ENCODE data around the gene PGBD5. TPM values are rescaled to one million over a fixed set of nuclear protein-coding genes. Genes with fewer than 3 reads are reported as not detected.

PGBD5 gene
- total RNA-seq, 2 experiments from 2014 or later, result not detected

DNA sequence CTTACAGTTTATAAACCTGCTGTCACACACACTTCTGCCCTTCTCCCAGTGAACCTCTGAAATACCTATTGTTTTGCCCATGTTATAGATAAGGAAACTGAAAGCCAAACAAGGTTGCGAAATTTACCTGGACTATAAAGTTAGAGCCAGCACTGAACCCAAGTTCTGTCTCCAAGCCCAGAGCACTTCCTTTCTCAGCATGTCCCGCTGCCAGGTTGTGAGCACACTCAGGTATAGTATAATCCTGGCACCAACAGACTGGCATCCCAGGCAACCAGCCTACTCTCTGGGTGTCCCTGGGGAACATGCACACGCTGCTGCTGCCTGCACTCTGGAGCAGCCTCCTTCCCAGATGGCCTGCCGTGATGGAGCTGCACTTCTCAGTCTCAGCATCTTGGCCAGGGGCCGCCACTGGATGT is 45.1 kb downstream of the PGBD5 start:
- Mint-ChIP-seq H3K36me3 (peaks cover 4% of the 10 kb centered on the region), H3K27me3 (peaks cover 14% of the 10 kb centered on the region), H3K4me3 (no peak overlapping the region), H3K27ac (no peak overlapping the region), H3K9me3 (peaks cover 11% of the 10 kb centered on the region), H3K4me1 (no peaks in the 10 kb centered on the region)
- DNase-seq, result no peak

GRCh38 chr1:230379928-230380327 is 46.2 kb downstream of the PGBD5 start:
- H3K27me3 Mint-ChIP-seq, result peaks cover 14% of the 10 kb centered on the region
- peaks cover 11% of the 10 kb centered on the region for H3K9me3 Mint-ChIP-seq
- no peak for DNase-seq
- no peak overlapping the region for H3K27ac Mint-ChIP-seq
- peaks cover 4% of the 10 kb centered on the region for H3K36me3 Mint-ChIP-seq
- no peak overlapping the region for H3K4me3 Mint-ChIP-seq
- H3K4me1 Mint-ChIP-seq, result no peaks in the 10 kb centered on the region

DNA sequence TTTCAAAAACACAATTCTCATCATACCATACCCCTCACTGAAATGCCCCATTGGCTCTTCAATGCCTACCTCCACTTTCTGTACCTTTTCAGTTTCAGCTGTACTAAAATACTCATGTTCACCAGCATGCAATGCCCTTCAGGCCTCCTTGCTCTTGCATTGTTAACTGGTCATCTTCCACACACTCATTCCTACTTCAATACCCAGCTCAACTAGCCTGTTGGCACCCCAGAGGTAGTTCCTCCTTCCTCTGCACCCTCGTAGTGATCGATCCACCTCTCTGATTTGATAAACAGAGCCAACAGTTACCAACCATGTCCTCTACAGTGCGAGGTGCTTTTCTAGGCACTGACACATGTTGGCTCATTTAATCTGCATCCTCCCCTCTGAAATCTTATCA is 46.7 kb downstream of the PGBD5 start:
- no peak for DNase-seq
- no peak overlapping the region for H3K4me3 Mint-ChIP-seq
- H3K27ac Mint-ChIP-seq, result no peak overlapping the region
- no peaks in the 10 kb centered on the region for H3K4me1 Mint-ChIP-seq
- H3K36me3 Mint-ChIP-seq, result peaks cover 4% of the 10 kb centered on the region
- H3K9me3 Mint-ChIP-seq, result peaks cover 11% of the 10 kb centered on the region
- H3K27me3 Mint-ChIP-seq, result peaks cover 14% of the 10 kb centered on the region

DNA sequence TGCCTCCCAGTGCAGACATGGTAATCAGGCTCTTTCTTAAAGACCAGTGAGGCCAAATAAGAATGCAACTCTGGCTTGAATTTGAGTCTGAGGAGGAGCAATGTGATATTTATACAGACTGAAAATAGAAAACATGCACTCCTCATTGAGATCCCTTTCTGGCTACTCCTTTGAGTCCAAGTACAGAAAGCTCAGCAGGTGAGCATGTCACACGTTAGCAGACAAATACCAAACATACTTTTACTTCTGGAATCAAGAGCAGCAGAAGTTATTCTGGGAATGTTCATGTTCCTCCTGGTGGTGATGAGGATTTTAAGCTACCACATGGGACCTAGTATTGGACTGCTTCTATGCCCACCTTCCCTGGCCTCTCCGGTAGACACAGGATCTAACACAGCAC is 48.3 kb downstream of the PGBD5 start:
- H3K9me3 Mint-ChIP-seq, result peaks cover 11% of the 10 kb centered on the region
- H3K27ac Mint-ChIP-seq, result peak overlapping the region; percentile 10
- no peak for DNase-seq
- no peaks in the 10 kb centered on the region for H3K4me1 Mint-ChIP-seq
- H3K4me3 Mint-ChIP-seq, result no peak overlapping the region
- H3K27me3 Mint-ChIP-seq, result peaks cover 14% of the 10 kb centered on the region
- peaks cover 4% of the 10 kb centered on the region for H3K36me3 Mint-ChIP-seq

- no peak for DNase-seq
- no peaks in the 10 kb centered on the region for H3K4me1 Mint-ChIP-seq
- peaks cover 11% of the 10 kb centered on the region for H3K9me3 Mint-ChIP-seq
- H3K27ac Mint-ChIP-seq, result no peak overlapping the region
- no peak overlapping the region for H3K4me3 Mint-ChIP-seq
- peaks cover 4% of the 10 kb centered on the region for H3K36me3 Mint-ChIP-seq
- peaks cover 14% of the 10 kb centered on the region for H3K27me3 Mint-ChIP-seq
These were observed 48.8 kb downstream of the PGBD5 start for GRCh38 chr1:230377324-230377723.

DNA sequence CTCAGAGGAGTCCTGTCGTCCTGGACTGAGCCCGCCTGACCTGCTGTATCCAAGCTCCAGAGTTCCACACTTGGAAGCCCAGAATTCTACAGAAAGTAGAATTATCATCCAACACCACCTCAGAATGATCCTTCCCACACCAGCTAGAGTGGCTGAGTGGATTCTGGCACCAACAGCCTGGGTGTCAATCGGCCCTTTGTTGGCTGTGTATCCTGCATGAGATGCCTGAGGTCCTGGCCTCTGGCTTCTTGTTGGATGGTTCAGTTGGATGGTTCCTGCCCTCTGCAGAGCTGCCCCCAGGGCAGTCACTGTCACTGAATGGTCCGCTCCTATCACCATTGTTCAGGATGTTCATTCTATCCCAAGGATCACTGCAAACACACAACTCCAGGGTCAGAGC is 49.8 kb downstream of the PGBD5 start:
- DNase-seq, result no peak
- peaks cover 4% of the 10 kb centered on the region for H3K36me3 Mint-ChIP-seq
- no peak overlapping the region for H3K4me3 Mint-ChIP-seq
- peaks cover 11% of the 10 kb centered on the region for H3K9me3 Mint-ChIP-seq
- H3K27ac Mint-ChIP-seq, result no peak overlapping the region
- H3K4me1 Mint-ChIP-seq, result no peaks in the 10 kb centered on the region
- H3K27me3 Mint-ChIP-seq, result peaks cover 8% of the 10 kb centered on the region

GRCh38 chr1:230375780-230376179 is 50.4 kb downstream of the PGBD5 start:
- no peak overlapping the region for H3K4me3 Mint-ChIP-seq
- H3K4me1 Mint-ChIP-seq, result no peaks in the 10 kb centered on the region
- peaks cover 8% of the 10 kb centered on the region for H3K27me3 Mint-ChIP-seq
- peaks cover 11% of the 10 kb centered on the region for H3K9me3 Mint-ChIP-seq
- DNase-seq, result no peak
- no peak overlapping the region for H3K27ac Mint-ChIP-seq
- H3K36me3 Mint-ChIP-seq, result peaks cover 4% of the 10 kb centered on the region

DNA sequence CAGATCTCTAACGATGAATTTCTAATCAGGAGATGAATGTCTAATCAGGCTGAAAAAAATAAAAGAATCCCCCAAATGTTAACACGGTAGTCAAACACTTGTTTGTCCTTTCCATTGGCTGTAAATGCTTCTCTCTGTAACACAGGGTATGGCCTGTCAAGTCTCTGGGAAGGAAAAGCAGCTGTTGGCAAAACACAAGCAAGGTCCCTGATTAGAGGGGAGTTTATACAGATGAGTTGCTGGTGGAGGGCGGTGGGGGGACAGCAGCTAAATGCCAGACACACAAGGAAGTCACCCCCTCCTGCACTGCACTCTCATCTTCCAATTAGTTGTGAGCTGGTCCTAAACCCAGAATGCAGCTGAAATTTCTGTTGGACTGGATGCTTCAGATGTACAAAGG is 51.0 kb downstream of the PGBD5 start:
- no peak for DNase-seq
- peaks cover 11% of the 10 kb centered on the region for H3K9me3 Mint-ChIP-seq
- H3K4me1 Mint-ChIP-seq, result no peaks in the 10 kb centered on the region
- H3K27me3 Mint-ChIP-seq, result peaks cover 8% of the 10 kb centered on the region
- H3K36me3 Mint-ChIP-seq, result peaks cover 4% of the 10 kb centered on the region
- H3K27ac Mint-ChIP-seq, result no peak overlapping the region
- H3K4me3 Mint-ChIP-seq, result no peak overlapping the region

- no peaks in the 10 kb centered on the region for H3K4me1 Mint-ChIP-seq
- no peak overlapping the region for H3K4me3 Mint-ChIP-seq
- no peaks in the 10 kb centered on the region for H3K36me3 Mint-ChIP-seq
- H3K27me3 Mint-ChIP-seq, result peaks cover 3% of the 10 kb centered on the region
- DNase-seq, result no peak
- H3K27ac Mint-ChIP-seq, result no peak overlapping the region
- H3K9me3 Mint-ChIP-seq, result no peaks in the 10 kb centered on the region
These were observed 54.0 kb downstream of the PGBD5 start for GRCh38 chr1:230371923-230372703.

DNA sequence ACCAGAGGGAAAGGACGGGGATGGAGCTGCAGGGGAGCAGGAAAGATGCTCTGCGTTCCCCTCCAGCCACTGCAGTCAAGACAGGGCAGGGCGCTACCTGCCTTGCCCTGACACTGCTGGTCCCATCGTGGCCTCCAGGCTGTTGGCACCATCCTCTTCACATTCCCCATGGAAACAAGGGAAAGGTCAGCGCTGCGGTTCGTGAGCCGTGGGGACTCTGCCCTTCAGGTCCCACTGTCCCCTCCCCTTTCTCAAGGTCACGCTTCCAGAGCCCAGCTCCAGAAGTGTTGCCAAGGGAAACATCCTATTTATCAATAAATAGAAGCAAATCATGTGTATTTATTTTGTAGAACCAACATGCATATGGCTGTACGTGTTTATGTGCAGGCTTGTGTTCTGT is 56.0 kb downstream of the PGBD5 start:
- H3K9me3 Mint-ChIP-seq, result no peaks in the 10 kb centered on the region
- no peaks in the 10 kb centered on the region for H3K4me1 Mint-ChIP-seq
- no peak for DNase-seq
- H3K4me3 Mint-ChIP-seq, result no peak overlapping the region
- no peaks in the 10 kb centered on the region for H3K36me3 Mint-ChIP-seq
- peaks cover 3% of the 10 kb centered on the region for H3K27me3 Mint-ChIP-seq
- no peak overlapping the region for H3K27ac Mint-ChIP-seq

DNA sequence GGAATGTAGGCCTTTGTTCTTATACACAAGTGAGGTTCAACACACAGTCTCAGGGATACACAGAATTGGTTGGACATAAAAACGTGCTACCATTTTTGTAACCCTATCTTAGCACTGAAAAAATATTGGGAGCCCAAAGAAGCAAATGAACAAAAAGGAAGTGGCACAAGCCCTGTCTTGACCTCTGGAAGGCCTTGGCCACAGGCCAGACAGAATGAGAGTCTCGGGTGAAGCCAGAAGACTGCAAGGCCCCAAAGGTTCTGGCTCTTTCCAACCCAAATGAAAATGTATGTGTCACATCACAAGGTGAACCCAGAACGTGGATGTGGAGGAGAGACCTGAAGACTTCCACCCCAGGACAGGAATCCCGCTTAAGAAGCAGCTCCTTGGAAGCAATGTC is 57.3 kb downstream of the PGBD5 start:
- peaks cover 3% of the 10 kb centered on the region for H3K27me3 Mint-ChIP-seq
- no peaks in the 10 kb centered on the region for H3K9me3 Mint-ChIP-seq
- no peak overlapping the region for H3K27ac Mint-ChIP-seq
- no peaks in the 10 kb centered on the region for H3K4me1 Mint-ChIP-seq
- no peaks in the 10 kb centered on the region for H3K36me3 Mint-ChIP-seq
- DNase-seq, result no peak
- H3K4me3 Mint-ChIP-seq, result no peak overlapping the region

GRCh38 chr1:230368363-230368762 is 57.8 kb downstream of the PGBD5 start:
- no peaks in the 10 kb centered on the region for H3K4me1 Mint-ChIP-seq
- DNase-seq, result no peak
- no peaks in the 10 kb centered on the region for H3K36me3 Mint-ChIP-seq
- no peak overlapping the region for H3K4me3 Mint-ChIP-seq
- no peaks in the 10 kb centered on the region for H3K9me3 Mint-ChIP-seq
- peaks cover 3% of the 10 kb centered on the region for H3K27me3 Mint-ChIP-seq
- no peak overlapping the region for H3K27ac Mint-ChIP-seq

DNA sequence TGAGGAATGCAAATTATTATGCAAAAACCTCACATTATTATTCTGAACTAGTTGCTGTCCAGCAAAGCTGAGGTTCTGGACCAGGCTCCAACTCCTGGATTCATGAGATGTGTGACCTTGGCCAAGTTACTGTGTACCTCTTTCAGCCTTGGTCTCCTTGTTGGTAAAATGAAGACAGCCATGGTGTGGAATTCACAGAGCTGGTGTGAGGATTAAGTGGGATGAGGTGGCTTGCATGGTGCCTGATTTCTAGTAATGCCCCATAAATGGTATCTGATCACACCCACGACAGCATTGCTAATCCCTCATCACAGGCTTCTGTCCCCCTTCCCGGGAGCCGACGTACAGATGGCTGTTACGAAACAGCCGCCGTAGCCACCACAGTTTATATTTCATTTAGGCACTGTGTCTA is 59.6 kb downstream of the PGBD5 start:
- H3K9me3 Mint-ChIP-seq, result no peaks in the 10 kb centered on the region
- peaks cover 3% of the 10 kb centered on the region for H3K27me3 Mint-ChIP-seq
- no peaks in the 10 kb centered on the region for H3K36me3 Mint-ChIP-seq
- DNase-seq, result no peak
- no peaks in the 10 kb centered on the region for H3K4me1 Mint-ChIP-seq
- no peak overlapping the region for H3K4me3 Mint-ChIP-seq
- no peak overlapping the region for H3K27ac Mint-ChIP-seq

DNA sequence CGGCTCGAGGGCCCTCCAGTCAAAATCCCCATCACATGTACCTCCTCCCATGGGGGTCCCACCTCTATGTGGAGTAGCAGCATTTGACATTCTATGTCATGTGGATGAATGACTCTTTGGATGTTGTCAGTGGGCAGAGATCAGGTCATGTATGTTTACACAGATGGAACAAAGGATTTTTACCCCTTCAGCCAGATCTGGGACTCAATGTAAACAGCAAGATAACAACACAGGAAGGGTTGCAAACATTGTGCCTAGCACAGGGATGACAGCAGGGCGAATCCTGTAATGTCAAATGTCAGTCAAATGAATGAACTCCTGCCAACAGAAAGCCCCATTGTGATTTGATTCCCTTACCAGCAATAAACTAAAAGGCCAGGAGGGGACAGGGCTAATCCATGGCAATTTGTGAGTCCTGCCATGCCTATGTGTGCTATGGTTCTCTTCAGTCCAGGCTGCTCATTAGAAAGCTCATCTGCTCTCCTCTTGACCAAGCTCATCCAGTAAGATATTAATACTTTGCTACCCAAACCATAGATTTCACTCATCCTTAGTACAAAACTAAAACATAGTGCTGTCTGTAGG is 60.3 kb downstream of the PGBD5 start:
- H3K36me3 Mint-ChIP-seq, result no peaks in the 10 kb centered on the region
- DNase-seq, result no peak
- H3K4me3 Mint-ChIP-seq, result no peak overlapping the region
- no peaks in the 10 kb centered on the region for H3K4me1 Mint-ChIP-seq
- H3K27ac Mint-ChIP-seq, result no peak overlapping the region
- peaks cover 3% of the 10 kb centered on the region for H3K27me3 Mint-ChIP-seq
- H3K9me3 Mint-ChIP-seq, result no peaks in the 10 kb centered on the region

- no peaks in the 10 kb centered on the region for H3K36me3 Mint-ChIP-seq
These were observed 63.2 kb downstream of the PGBD5 start for GRCh38 chr1:230362949-230363348.

GRCh38 chr1:230361941-230362340 is 64.2 kb downstream of the PGBD5 start:
- H3K9me3 Mint-ChIP-seq, result no peaks in the 10 kb centered on the region
- H3K36me3 Mint-ChIP-seq, result no peaks in the 10 kb centered on the region
- no peaks in the 10 kb centered on the region for H3K4me1 Mint-ChIP-seq

More at GRCh38 chr1:230362949-230363348, 63.2 kb downstream of the PGBD5 start:
- H3K27ac Mint-ChIP-seq, result no peak overlapping the region
- no peaks in the 10 kb centered on the region for H3K4me1 Mint-ChIP-seq
- H3K27me3 Mint-ChIP-seq, result no peaks in the 10 kb centered on the region
- H3K9me3 Mint-ChIP-seq, result no peaks in the 10 kb centered on the region
- DNase-seq, result no peak
- no peak overlapping the region for H3K4me3 Mint-ChIP-seq

More at GRCh38 chr1:230361941-230362340, 64.2 kb downstream of the PGBD5 start:
- no peaks in the 10 kb centered on the region for H3K27me3 Mint-ChIP-seq
- H3K4me3 Mint-ChIP-seq, result no peak overlapping the region
- DNase-seq, result no peak
- H3K27ac Mint-ChIP-seq, result no peak overlapping the region

Measured in activated naive CD8-positive, alpha-beta T cell treated with anti-CD3 and anti-CD28 coated beads for 36 hours (primary cell).